HCT116 (cell line): ENCODE results near the gene SLC6A18. TPM values are rescaled to one million over a fixed set of nuclear protein-coding genes. Genes with fewer than 3 reads are reported as not detected.

Experiments
- ATAC-seq: fragments of 200-7000 bp; cut with Tn5 transposase; 2 replicates; pipeline ENCODE4 v1.9.1; 2020; ENCODE audit warnings: mild to moderate bottlenecking, moderate library complexity
- BruUV-seq: library from RNA; stranded (reverse); fragments of 400-500 nt; replicated peaks from 2 replicates; lab custom pipeline; 2021; lab: Mats Ljungman, UMichigan
- CTCF ChIA-PET: fragments of 300-600 bp; sonication (Branson Sonifier 250); formaldehyde crosslinking; loops from one replicate; lab custom pipeline; 2021; ENCODE audit warnings: antibody characterized with exemption; lab: Charles Lee
- POLR2A ChIA-PET: fragments of 300-600, 350-600 bp; sonication (Branson Sonifier 250); formaldehyde crosslinking; loops from one replicate; lab custom pipeline; 2021; ENCODE audit warnings: antibody characterized with exemption; lab: Charles Lee
- RAD21 ChIA-PET, 2 experiments: fragments of 300-600 bp; sonication (Branson Sonifier 250); formaldehyde crosslinking; loops; one replicate each; lab custom pipeline; 2023; ENCODE audit warnings: low total read pairs in 2 of 2; ENCODE audit not compliant: uncharacterized antibody in 2 of 2, unreplicated experiment in 2 of 2, low non-redundant PET in 1 of 2; lab: Charles Lee
- DNase-seq: peaks from one replicate; pipeline ENCODE4 v3.0.0-alpha.2; 2010; ENCODE audit warnings: low read depth, low spot score
- H2AFZ ChIP-seq: fragments of 200-600 bp; shearing (Covaris generic), sonication (generic); 2 replicates; pipeline ENCODE4 v1.6.1; 2017; ENCODE audit warnings: low read depth, mixed run types, mixed read lengths, antibody characterized with exemption, low read length; ENCODE audit not compliant: poor library complexity, severe bottlenecking
- H3K27ac ChIP-seq: 2 replicates; pipeline ENCODE4 v1.5.1; 2012; ENCODE audit warnings: low read depth, low read length
- H3K27me3 ChIP-seq: fragments of 200-600 bp; sonication (generic); 2 replicates; pipeline ENCODE4 v1.6.1; 2016; ENCODE audit warnings: mixed run types, low read length, mixed read lengths; ENCODE audit not compliant: insufficient read depth
- H3K36me3 ChIP-seq, 2 experiments: fragments of 200-500 bp in 1 of 2; fragments of 200-600 bp in 1 of 2; sonication (Bioruptor generic) in 1 of 2; sonication (generic) in 1 of 2; 2 replicates each; pipeline versions ENCODE4 v1.5.1 to v1.6.1; 2014 to 2016; ENCODE audit warnings: low read length in 2 of 2, inconsistent platforms in 1 of 2, mixed read lengths in 1 of 2, mixed run types in 1 of 2; ENCODE audit not compliant: insufficient read depth in 2 of 2, control insufficient read depth in 1 of 2
- H3K4me1 ChIP-seq, 2 experiments: fragments of 200-600 bp in 1 of 2; sonication (generic) in 1 of 2; 2 replicates each; pipeline versions ENCODE4 v1.5.1 to v1.6.1; 2012 to 2017; ENCODE audit warnings: low read length in 2 of 2, inconsistent platforms in 1 of 2, mild to moderate bottlenecking in 1 of 2, mixed read lengths in 1 of 2, mixed run types in 1 of 2, moderate library complexity in 1 of 2; ENCODE audit not compliant: insufficient read depth in 2 of 2, control insufficient read depth in 1 of 2
- H3K4me2 ChIP-seq: fragments of 200-600 bp; sonication (generic); 2 replicates; pipeline ENCODE4 v1.6.1; 2017; ENCODE audit warnings: mixed run types, low read length, mixed read lengths
- H3K4me3 ChIP-seq, 2 experiments: fragments of 200-600 bp in 1 of 2; sonication (generic) in 1 of 2; replicated peaks in 1 of 2; 2 replicates each; pipeline ENCODE4 v1.5.1; 2011 to 2016; ENCODE audit warnings: low read length in 2 of 2, control low read depth in 1 of 2, low read depth in 1 of 2, mild to moderate bottlenecking in 1 of 2, mixed read lengths in 1 of 2, mixed run types in 1 of 2
- H3K79me2 ChIP-seq: fragments of 200-600 bp; sonication (generic); 2 replicates; pipeline ENCODE4 v1.6.1; 2017; ENCODE audit warnings: mild to moderate bottlenecking, mixed run types, low read length, moderate library complexity, mixed read lengths; ENCODE audit not compliant: insufficient read depth
- H3K9ac ChIP-seq: fragments of 200-600 bp; sonication (generic); 2 replicates; pipeline ENCODE4 v1.6.1; 2016; ENCODE audit warnings: low read length, mixed read lengths
- H3K9me2 ChIP-seq: fragments of 200-600 bp; sonication (generic), shearing (Covaris generic); 2 replicates; pipeline ENCODE4 v1.6.1; 2017; ENCODE audit warnings: mixed run types, mild to moderate bottlenecking, moderate library complexity; ENCODE audit not compliant: insufficient read depth
- H3K9me3 ChIP-seq, 2 experiments: fragments of 200-500 bp in 1 of 2; fragments of 200-600 bp in 1 of 2; sonication (Bioruptor generic) in 1 of 2; sonication (generic) in 1 of 2; 2 replicates each; pipeline ENCODE4 v1.6.1; 2014 to 2017; ENCODE audit warnings: low read length in 2 of 2, mixed read lengths in 2 of 2, inconsistent platforms in 1 of 2, low read depth in 1 of 2, mild to moderate bottlenecking in 1 of 2, mixed run types in 1 of 2, moderate library complexity in 1 of 2; ENCODE audit not compliant: control insufficient read depth in 1 of 2, insufficient read depth in 1 of 2
- H4K20me1 ChIP-seq: fragments of 200-600 bp; sonication (generic), shearing (Covaris generic); 2 replicates; pipeline ENCODE4 v1.6.1; 2017; ENCODE audit warnings: mixed run types, mild to moderate bottlenecking, moderate library complexity; ENCODE audit not compliant: insufficient read depth
- CBX3 ChIP-seq: IDR thresholded peaks from 2 replicates; pipeline ENCODE4 v1.6.1; 2012; ENCODE audit warnings: low read depth
- CEBPB ChIP-seq: IDR thresholded peaks from 2 replicates; pipeline ENCODE4 v1.6.1; 2012; ENCODE audit warnings: low read depth
- EGR1 ChIP-seq: IDR thresholded peaks from 2 replicates; pipeline ENCODE4 v1.6.1; 2012; ENCODE audit warnings: low read depth
- ELF1 ChIP-seq: IDR thresholded peaks from 2 replicates; pipeline ENCODE4 v1.6.1; 2012; ENCODE audit warnings: low read depth, borderline replicate concordance
- EZH2phosphoT487 ChIP-seq: fragments of 200-600 bp; IDR thresholded peaks from 2 replicates; pipeline ENCODE4 v1.6.1; 2018; ENCODE audit warnings: antibody characterized with exemption, borderline replicate concordance
- POLR2A ChIP-seq: IDR thresholded peaks from 2 replicates; pipeline ENCODE4 v1.7.0; 2011; ENCODE audit warnings: borderline replicate concordance; ENCODE audit not compliant: insufficient read depth, insufficient read length; ENCODE audit errors: extremely low read depth
- POLR2AphosphoS5 ChIP-seq: IDR thresholded peaks from 2 replicates; pipeline ENCODE4 v1.6.1; 2011; ENCODE audit warnings: mild to moderate bottlenecking, low read depth, low read length, moderate library complexity
- RAD21 ChIP-seq: IDR thresholded peaks from 2 replicates; pipeline ENCODE4 v1.6.1; 2012; ENCODE audit warnings: low read depth, mild to moderate bottlenecking
- SIN3A ChIP-seq: IDR thresholded peaks from 2 replicates; pipeline ENCODE4 v1.6.1; 2012; ENCODE audit warnings: low read depth
- SRF ChIP-seq: IDR thresholded peaks from 2 replicates; pipeline ENCODE4 v1.6.1; 2012; ENCODE audit warnings: low read depth
- TCF7L2 ChIP-seq: IDR thresholded peaks from 2 replicates; pipeline ENCODE4 v1.7.0; 2011; ENCODE audit warnings: borderline replicate concordance, inconsistent platforms; ENCODE audit not compliant: insufficient read depth, insufficient read length; ENCODE audit errors: extremely low read depth
- YY1 ChIP-seq: IDR thresholded peaks from 2 replicates; pipeline ENCODE4 v1.6.1; 2011; ENCODE audit warnings: low read length, low read depth, moderate library complexity, mild to moderate bottlenecking; ENCODE audit not compliant: insufficient replicate concordance; ENCODE audit errors: extremely low read depth
- ZFX ChIP-seq: fragments of 450-650 bp; IDR thresholded peaks from 2 replicates; pipeline ENCODE4 v1.6.1; 2017
- ZNF274 ChIP-seq: fragments of 200-500 bp; sonication (Bioruptor generic); IDR thresholded peaks from 2 replicates; pipeline ENCODE4 v1.6.1; 2014; ENCODE audit warnings: mild to moderate bottlenecking, low read depth, low read length, inconsistent platforms
- intact Hi-C: fragments of 100-400 bp; cut with micrococcal nuclease; formaldehyde crosslinking; loops from 2 replicates; pipeline ENCODE4 v1.10.0; 2022
- total RNA-seq: library from RNA; stranded (reverse); gene quantifications from one replicate; pipeline ENCODE4 v1.2.1, GENCODE V29; 2021; ENCODE audit not compliant: unreplicated experiment
- TF ChIP-seq, protein P1 (sequence below): IDR thresholded peaks from 2 replicates; pipeline ENCODE4 v1.6.1; 2012; ENCODE audit warnings: low read depth
- TF ChIP-seq, protein P2 (sequence below): IDR thresholded peaks from 2 replicates; pipeline ENCODE4 v1.6.1; 2011; ENCODE audit warnings: mild to moderate bottlenecking, low read length, moderate library complexity; ENCODE audit not compliant: insufficient replicate concordance; ENCODE audit errors: extremely low read depth
- TF ChIP-seq, protein P3 (sequence below): IDR thresholded peaks from 2 replicates; pipeline ENCODE4 v1.6.1; 2012
- TF ChIP-seq, protein P4 (sequence below): IDR thresholded peaks from 2 replicates; pipeline ENCODE4 v1.6.1; 2012
- TF ChIP-seq, protein P5 (sequence below), 3 experiments: fragments of 200-600 bp in 1 of 3; sonication (generic) in 1 of 3; IDR thresholded peaks in 2 of 3; conservative IDR thresholded peaks in 1 of 3; 2 replicates each; pipeline ENCODE4 v1.5.1; 2012 to 2017; ENCODE audit warnings: low read depth in 2 of 3, low read length in 2 of 3, antibody characterized with exemption in 1 of 3, borderline replicate concordance in 1 of 3, control low read depth in 1 of 3, mild to moderate bottlenecking in 1 of 3, mixed read lengths in 1 of 3, mixed run types in 1 of 3, moderate library complexity in 1 of 3; ENCODE audit not compliant: insufficient read depth in 1 of 3

SLC6A18 gene
- total RNA-seq, 1 experiment from 2014 or later = not detected

DNA sequence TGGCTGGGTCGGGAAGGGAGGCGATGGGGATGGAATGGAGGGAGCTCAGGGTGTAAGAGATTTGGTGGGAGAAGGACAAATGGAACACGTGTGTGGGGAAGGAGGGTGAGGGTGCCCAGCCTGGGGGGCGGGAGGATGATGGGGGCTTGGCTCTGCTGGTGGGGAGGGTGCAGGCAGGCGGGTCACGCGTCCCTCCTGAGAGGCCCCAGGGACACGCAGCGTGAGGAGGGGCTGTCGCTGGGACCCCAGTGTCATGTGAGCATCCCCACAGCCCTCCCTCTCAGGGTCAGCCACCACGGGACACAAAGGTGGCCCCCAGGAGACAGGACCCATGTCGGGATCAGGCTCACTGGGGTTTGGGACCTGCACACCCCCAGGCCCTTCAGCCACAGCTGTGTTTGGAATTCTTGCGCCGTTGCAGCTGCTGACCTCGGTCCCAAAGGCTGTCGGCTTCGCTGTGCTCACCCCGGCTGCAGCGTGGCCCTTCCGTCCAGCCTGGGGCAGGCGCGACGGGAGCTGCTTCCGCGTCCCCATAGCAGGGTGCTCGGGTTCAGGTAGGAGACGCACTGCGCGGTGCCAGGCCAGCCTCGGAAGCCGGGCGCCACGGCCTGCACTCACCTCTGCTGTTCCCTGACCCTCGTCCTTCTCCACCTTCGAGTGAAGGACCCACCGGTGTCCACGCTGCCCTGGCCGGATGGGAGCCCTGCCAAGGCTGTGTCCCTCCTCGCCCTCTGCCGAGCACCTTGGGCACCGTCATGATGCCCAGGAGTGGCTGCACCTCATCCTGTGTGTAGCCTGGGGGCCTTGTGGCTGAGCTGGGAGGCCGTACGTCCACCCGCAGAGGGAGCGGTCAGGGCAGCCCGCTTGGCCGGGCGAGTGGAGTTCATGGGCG is 18.4 kb upstream of the SLC6A18 start:
- ChIA-PET RAD21 (no interaction called here), CTCF (no interaction called here)
- Histone ChIP-seq H3K9me2 (no peaks in the 10 kb centered on the region), H3K27me3 (no peaks in the 10 kb centered on the region), H3K9ac (no peak overlapping the region), H3K79me2 (no peaks in the 10 kb centered on the region), H3K4me3 (no peak overlapping the region), H3K36me3 (no peaks in the 10 kb centered on the region), H3K4me2 (no peak overlapping the region), H3K9me3 (no peaks in the 10 kb centered on the region)
- no TSS peak for BruUV-seq
- intact Hi-C loops = no loop called here
- ATAC-seq = no peak
- no peak for TF ChIP-seq SRF
- no peak for TF ChIP-seq ZFX
- TF ChIP-seq, protein P1, sequence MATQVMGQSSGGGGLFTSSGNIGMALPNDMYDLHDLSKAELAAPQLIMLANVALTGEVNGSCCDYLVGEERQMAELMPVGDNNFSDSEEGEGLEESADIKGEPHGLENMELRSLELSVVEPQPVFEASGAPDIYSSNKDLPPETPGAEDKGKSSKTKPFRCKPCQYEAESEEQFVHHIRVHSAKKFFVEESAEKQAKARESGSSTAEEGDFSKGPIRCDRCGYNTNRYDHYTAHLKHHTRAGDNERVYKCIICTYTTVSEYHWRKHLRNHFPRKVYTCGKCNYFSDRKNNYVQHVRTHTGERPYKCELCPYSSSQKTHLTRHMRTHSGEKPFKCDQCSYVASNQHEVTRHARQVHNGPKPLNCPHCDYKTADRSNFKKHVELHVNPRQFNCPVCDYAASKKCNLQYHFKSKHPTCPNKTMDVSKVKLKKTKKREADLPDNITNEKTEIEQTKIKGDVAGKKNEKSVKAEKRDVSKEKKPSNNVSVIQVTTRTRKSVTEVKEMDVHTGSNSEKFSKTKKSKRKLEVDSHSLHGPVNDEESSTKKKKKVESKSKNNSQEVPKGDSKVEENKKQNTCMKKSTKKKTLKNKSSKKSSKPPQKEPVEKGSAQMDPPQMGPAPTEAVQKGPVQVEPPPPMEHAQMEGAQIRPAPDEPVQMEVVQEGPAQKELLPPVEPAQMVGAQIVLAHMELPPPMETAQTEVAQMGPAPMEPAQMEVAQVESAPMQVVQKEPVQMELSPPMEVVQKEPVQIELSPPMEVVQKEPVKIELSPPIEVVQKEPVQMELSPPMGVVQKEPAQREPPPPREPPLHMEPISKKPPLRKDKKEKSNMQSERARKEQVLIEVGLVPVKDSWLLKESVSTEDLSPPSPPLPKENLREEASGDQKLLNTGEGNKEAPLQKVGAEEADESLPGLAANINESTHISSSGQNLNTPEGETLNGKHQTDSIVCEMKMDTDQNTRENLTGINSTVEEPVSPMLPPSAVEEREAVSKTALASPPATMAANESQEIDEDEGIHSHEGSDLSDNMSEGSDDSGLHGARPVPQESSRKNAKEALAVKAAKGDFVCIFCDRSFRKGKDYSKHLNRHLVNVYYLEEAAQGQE = no peak
- no peak for TF ChIP-seq RAD21
- TF ChIP-seq POLR2AphosphoS5 = no peak
- no peak for TF ChIP-seq TCF7L2
- no peak for TF ChIP-seq ZNF274
- TF ChIP-seq EGR1 = no peak
- TF ChIP-seq EZH2phosphoT487 = no peak
- no peak for TF ChIP-seq SIN3A
- TF ChIP-seq, protein P2, sequence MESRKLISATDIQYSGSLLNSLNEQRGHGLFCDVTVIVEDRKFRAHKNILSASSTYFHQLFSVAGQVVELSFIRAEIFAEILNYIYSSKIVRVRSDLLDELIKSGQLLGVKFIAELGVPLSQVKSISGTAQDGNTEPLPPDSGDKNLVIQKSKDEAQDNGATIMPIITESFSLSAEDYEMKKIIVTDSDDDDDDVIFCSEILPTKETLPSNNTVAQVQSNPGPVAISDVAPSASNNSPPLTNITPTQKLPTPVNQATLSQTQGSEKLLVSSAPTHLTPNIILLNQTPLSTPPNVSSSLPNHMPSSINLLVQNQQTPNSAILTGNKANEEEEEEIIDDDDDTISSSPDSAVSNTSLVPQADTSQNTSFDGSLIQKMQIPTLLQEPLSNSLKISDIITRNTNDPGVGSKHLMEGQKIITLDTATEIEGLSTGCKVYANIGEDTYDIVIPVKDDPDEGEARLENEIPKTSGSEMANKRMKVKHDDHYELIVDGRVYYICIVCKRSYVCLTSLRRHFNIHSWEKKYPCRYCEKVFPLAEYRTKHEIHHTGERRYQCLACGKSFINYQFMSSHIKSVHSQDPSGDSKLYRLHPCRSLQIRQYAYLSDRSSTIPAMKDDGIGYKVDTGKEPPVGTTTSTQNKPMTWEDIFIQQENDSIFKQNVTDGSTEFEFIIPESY = no peak
- TF ChIP-seq CEBPB = no peak
- no peak for TF ChIP-seq YY1
- TF ChIP-seq, protein P3, sequence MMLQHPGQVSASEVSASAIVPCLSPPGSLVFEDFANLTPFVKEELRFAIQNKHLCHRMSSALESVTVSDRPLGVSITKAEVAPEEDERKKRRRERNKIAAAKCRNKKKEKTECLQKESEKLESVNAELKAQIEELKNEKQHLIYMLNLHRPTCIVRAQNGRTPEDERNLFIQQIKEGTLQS = no peak
- TF ChIP-seq, protein P4, sequence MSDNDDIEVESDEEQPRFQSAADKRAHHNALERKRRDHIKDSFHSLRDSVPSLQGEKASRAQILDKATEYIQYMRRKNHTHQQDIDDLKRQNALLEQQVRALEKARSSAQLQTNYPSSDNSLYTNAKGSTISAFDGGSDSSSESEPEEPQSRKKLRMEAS = no peak
- no peak for TF ChIP-seq POLR2A
- TF ChIP-seq ELF1 = no peak
- TF ChIP-seq, protein P5, sequence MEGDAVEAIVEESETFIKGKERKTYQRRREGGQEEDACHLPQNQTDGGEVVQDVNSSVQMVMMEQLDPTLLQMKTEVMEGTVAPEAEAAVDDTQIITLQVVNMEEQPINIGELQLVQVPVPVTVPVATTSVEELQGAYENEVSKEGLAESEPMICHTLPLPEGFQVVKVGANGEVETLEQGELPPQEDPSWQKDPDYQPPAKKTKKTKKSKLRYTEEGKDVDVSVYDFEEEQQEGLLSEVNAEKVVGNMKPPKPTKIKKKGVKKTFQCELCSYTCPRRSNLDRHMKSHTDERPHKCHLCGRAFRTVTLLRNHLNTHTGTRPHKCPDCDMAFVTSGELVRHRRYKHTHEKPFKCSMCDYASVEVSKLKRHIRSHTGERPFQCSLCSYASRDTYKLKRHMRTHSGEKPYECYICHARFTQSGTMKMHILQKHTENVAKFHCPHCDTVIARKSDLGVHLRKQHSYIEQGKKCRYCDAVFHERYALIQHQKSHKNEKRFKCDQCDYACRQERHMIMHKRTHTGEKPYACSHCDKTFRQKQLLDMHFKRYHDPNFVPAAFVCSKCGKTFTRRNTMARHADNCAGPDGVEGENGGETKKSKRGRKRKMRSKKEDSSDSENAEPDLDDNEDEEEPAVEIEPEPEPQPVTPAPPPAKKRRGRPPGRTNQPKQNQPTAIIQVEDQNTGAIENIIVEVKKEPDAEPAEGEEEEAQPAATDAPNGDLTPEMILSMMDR (IDR thresholded peaks at IDR 0.05 in 2 of 3, conservative IDR thresholded peaks at IDR 0.05 in 1 of 3; ENCODE audit: borderline replicate concordance in 1 of 3, insufficient read depth in 1 of 3, low read depth in 2 of 3, low read length in 2 of 3) = no peak
- no peak for TF ChIP-seq CBX3
- TF ChIP-seq, all 23 proteins: peak for 0
- Histone ChIP-seq H4K20me1 (no peaks in the 10 kb centered on the region), H3K4me1 (no peaks in the 10 kb centered on the region), H3K27ac (no peak overlapping the region), H2AFZ (no peak overlapping the region)
- no peak for DNase-seq
- POLR2A ChIA-PET = no interaction called here
